ENCODE measurements around the gene TMEM9.

Gene TMEM9

DNA sequence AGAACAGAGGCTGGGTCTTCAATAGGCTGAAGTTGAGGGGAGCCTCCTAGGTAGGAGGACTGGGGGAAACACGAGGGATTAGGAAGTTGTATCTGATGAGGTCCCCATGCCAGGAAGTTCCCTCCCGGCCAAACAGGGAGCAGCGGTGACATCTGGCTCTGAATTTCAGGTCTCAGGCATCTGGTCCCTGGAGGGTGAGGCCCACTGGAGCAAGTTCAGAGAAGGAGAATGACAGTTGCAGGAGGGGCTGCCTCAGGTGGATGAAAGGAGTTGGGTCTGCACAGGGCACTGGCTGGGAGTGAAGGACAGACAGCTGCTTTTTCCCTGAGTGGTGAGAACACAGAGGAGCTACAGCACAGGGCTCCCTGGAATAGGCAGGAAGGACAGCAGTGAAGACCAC lies 9.1 kb downstream of the TMEM9 start:
- DNase-seq (ENCODE audit: low spot score), result no peak

DNA sequence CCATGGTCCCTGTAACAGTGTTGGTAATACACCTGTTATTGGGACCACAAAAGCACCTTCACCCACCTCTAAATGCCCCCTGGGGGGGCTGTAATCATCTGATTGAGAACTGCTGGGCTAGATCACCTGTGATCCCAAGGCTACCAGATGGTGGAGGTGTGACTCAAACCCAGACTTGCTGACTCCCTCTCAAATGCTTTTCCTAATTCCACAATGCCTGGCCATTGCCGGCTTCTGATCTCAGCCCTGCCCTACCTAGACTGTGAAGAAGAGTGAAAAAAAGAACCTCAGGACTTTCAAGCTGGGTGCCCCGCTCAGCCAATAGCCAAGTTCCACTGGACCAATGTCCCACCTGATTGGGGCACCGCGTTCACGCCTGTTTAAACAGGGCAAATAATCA lies 9.6 kb downstream of the TMEM9 start:
- no peak for DNase-seq (ENCODE audit: low spot score)

- DNase-seq (ENCODE audit: low spot score), result no peak
These were observed 10.3 kb downstream of the TMEM9 start for GRCh38 chr1:201143726-201144635.

GRCh38 chr1:201142849-201143725 lies 11.2 kb downstream of the TMEM9 start:
- DNase-seq (ENCODE audit: low spot score), result no peak

GRCh38 chr1:201142011-201142848 lies 12.0 kb downstream of the TMEM9 start:
- DNase-seq (ENCODE audit: low spot score), result no peak

- DNase-seq (ENCODE audit: low spot score), result no peak
These were observed 12.9 kb downstream of the TMEM9 start for GRCh38 chr1:201141418-201141817.

- no peak for DNase-seq (ENCODE audit: low spot score)
These were observed 13.4 kb downstream of the TMEM9 start for GRCh38 chr1:201140941-201141260.

- no peak for DNase-seq (ENCODE audit: low spot score)
These were observed 13.9 kb downstream of the TMEM9 start for GRCh38 chr1:201140235-201140940.

DNA sequence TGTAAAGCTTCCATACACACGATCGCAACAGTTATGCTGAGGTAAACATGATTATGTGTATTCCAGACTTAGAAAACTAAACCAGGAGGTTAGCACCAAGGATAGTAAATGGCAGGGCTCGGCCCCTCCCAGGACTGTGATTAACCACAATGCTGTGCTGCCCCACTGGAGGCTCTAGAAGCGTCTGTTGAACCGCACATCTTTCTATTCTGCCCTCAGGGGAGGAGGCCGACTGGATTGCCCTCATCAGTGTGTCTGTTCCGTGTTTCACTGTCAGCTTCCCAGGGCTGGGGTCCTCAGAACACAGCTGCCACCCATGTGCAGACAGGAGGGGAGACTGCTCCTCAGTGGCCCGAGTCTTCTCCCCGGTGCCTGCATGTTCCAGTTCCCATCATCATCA lies 14.5 kb downstream of the TMEM9 start:
- no peak for DNase-seq (ENCODE audit: low spot score)

GRCh38 chr1:201139306-201139705 lies 15.0 kb downstream of the TMEM9 start:
- no peak for DNase-seq (ENCODE audit: low spot score)

DNA sequence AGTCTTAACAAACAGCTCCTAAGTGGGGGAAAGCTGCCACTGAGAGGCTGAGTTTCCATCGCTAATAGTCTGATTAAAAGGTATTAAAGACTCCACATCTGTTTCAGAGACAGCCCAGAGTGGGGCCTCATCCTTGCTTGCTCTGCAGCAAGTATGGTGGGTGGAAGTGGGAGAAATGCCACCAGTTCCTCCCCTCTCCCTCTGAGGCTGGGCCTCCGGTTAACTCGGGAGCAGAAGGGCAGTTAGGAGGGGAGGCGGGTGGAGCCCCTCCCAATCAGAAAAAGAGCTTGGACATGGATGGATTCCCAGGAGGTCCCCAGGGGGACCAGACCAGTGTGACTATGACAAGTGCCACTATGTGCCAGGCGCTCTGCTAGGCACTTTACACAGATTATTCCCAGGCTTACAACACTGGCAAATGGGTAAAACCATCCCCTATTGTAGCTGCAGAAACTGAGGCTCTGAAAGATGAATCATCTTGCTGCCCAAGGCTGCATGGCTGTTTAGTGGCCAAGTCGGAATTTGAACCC lies 15.9 kb downstream of the TMEM9 start:
- DNase-seq (ENCODE audit: low spot score), result no peak

DNA sequence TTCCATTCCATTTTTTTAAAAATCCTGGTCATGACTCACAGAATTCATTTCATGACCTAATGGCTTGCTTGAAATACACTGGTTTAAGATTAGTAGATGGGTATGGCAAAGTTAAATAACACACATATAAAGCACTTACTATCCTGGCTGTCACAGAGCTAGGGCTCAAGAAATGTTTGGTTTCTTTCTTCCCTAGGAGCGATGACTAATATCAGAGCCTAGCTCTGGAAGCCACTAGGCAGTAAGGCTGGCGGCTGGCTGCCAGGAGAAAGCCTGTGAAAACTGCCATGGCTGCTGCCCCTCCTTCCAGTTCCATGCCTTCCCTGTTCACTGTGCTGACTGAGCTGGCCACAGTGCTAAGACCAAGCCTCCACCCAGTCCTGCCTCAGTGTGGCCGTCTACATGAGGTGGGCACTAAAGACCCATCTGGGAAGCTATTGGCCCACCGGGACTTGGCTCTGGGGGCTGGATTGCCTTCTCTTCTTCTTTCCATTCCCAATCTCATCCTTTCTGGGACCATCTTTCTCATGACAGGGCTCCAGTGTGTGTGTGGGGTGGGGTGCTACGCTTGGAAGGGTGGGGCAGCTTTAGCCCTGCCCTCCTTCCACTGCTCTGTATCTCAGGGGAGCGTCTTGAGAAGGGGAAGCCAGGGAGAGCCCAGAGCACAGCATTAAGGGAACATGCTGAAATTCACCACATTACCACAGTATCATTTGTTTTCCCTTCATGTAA lies 16.5 kb downstream of the TMEM9 start:
- DNase-seq (ENCODE audit: low spot score), result no peak

GRCh38 chr1:201137024-201137392 lies 17.3 kb downstream of the TMEM9 start:
- DNase-seq (ENCODE audit: low spot score), result no peak

- DNase-seq (ENCODE audit: low spot score), result no peak
These were observed 17.8 kb downstream of the TMEM9 start for GRCh38 chr1:201136355-201137023.

DNA sequence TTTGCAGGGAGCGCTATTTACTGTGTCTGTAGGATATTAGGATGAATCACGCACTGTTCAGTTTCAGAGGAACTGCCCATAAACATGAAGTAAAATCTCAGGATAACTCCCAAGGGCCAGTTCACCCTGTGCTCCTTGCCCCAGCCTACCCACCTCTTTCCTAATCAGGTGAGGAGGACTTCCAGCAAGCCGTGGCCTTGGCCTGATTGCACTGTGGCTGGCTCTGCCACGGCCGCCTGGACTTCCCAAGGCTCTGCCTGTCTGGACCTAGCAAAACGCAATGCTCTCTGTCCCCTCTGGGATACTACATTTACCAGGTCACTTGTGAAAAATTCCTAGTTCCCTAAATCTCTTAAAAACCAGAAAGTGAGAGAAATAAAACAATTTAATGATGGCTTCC lies 19.9 kb downstream of the TMEM9 start:
- no peak for DNase-seq (ENCODE audit: low spot score)

DNA sequence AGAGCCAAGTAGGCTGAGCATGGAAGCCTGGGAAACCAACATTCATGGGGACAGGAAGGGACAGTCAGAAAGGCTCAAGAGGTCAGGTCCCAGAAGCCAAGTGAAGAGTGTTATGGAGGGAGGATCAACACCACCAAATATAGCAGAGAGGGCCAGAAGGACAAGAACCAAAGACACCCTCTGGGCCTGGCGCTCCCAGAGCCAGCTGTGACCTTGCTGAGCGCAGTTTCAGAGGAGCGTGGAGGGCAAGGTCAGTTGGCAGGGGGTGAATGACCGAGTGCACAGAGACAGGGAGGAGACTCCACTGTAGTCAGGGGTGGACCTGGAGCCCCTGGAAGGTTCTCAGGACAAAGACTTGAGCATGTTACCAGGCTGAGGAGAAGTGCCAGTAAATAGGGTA lies 22.9 kb downstream of the TMEM9 start:
- DNase-seq (ENCODE audit: low spot score), result no peak

GRCh38 chr1:201128962-201129361 lies 25.3 kb downstream of the TMEM9 start:
- DNase-seq (ENCODE audit: low spot score), result no peak

DNA sequence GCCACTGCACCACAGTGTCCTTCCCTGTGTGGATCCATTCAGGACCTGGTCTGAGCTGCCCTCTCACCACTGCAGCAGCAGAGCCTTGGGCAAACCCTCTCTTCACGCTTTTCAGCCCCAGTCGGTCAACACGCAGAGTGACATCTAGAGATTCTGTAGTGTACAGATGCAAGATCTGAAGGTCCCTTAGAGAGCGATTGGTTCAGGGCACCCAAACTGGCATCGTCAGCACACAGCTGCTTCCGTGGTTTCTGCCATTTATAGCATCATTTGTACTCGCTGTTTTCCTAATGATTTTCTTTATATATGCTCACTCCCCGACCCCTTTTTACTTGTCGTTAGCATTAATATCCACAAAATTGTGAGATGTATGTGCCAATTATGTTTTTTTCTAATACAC lies 25.8 kb downstream of the TMEM9 start:
- no peak for DNase-seq (ENCODE audit: low spot score)

DNA sequence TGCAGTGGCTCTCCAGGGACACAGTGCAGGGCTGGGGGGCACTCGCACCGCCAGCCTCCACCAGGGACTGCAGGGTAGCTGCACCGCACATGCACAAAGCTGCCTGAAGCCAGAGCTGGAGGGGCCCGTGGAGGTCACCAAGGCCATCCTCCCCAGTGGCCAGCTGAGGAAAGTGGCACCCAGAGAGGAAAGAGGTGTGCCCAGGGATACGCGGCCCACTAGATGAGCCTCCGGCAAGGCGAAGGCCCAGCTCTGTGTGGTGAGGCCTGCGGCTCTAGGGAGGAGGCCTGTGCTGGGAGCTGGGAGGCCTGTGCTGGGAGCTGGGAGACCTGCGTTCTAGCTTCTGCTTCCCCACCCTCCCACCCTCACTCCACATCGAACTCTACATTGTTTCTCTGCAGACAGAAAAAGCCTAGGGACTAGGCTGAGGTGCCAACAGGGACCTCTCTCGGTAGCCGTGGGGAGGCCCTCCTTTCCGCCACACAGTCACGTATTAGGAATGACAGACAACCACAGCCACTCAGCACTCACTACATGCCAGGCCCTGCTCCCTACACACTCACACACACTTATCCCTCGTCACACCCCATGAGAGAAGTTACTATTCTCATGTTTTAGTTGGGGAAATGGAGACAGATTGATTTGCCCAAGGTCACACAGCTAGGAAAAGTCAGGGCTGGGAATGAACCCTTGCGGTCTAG lies 26.4 kb downstream of the TMEM9 start:
- no peak for DNase-seq (ENCODE audit: low spot score)
